Loucy (cell line): Measurements from ENCODE around the gene PRRC2B.

Experiments
- H2AFZ ChIP-seq: fragments of 200-600 bp; sonication (generic); 2 replicates; pipeline ENCODE4 v1.6.0; 2016; ENCODE audit warnings: antibody characterized with exemption, mild to moderate bottlenecking, low read length, moderate library complexity
- H3F3A ChIP-seq: fragments of 200-600 bp; 2 replicates; pipeline ENCODE4 v1.6.0; 2016; ENCODE audit warnings: antibody characterized with exemption, low read depth, mild to moderate bottlenecking
- H3K27me3 ChIP-seq: fragments of 200-600 bp; sonication (generic); 2 replicates; pipeline ENCODE4 v1.6.1; 2014; ENCODE audit warnings: low read length, mild to moderate bottlenecking; ENCODE audit not compliant: insufficient read depth, poor library complexity, severe bottlenecking
- H3K36me3 ChIP-seq: fragments of 200-600 bp; sonication (generic); 2 replicates; pipeline ENCODE4 v1.6.1; 2016; ENCODE audit warnings: low read length; ENCODE audit not compliant: insufficient read depth
- H3K4me1 ChIP-seq: fragments of 200-600 bp; sonication (generic); 2 replicates; pipeline ENCODE4 v1.5.1; 2014; ENCODE audit warnings: low read length, mild to moderate bottlenecking; ENCODE audit not compliant: insufficient read depth, poor library complexity, severe bottlenecking
- H3K4me2 ChIP-seq: fragments of 200-600 bp; sonication (generic); 2 replicates; pipeline ENCODE4 v1.6.0; 2014; ENCODE audit warnings: antibody characterized with exemption, low read length, low read depth, mild to moderate bottlenecking; ENCODE audit not compliant: poor library complexity, severe bottlenecking
- H3K4me3 ChIP-seq: fragments of 200-600 bp; sonication (generic); 2 replicates; pipeline ENCODE4 v1.5.1; 2014; ENCODE audit warnings: low read length, mild to moderate bottlenecking, mixed read lengths; ENCODE audit not compliant: poor library complexity, severe bottlenecking
- H3K79me2 ChIP-seq: fragments of 200-600 bp; sonication (generic); 2 replicates; pipeline ENCODE4 v1.6.1; 2014; ENCODE audit warnings: low read length; ENCODE audit not compliant: insufficient read depth
- H3K9ac ChIP-seq: fragments of 200-600 bp; sonication (generic); 2 replicates; pipeline ENCODE4 v1.6.0; 2014; ENCODE audit warnings: mild to moderate bottlenecking, low read depth, low read length, moderate library complexity; ENCODE audit not compliant: poor library complexity, severe bottlenecking
- H3K9me2 ChIP-seq: fragments of 200-600 bp; sonication (generic); replicated peaks from 2 replicates; pipeline ENCODE4 v1.6.1; 2016; ENCODE audit warnings: low read depth, low read length, mixed read lengths
- H3K9me3 ChIP-seq: fragments of 200-600 bp; sonication (generic); 2 replicates; pipeline ENCODE4 v1.6.1; 2014; ENCODE audit warnings: mild to moderate bottlenecking, antibody characterized with exemption, low read length, low read depth; ENCODE audit not compliant: insufficient read depth
- H4K20me1 ChIP-seq: fragments of 200-600 bp; sonication (generic); 2 replicates; pipeline ENCODE4 v1.6.0; 2014; ENCODE audit warnings: antibody characterized with exemption, low read length, mild to moderate bottlenecking; ENCODE audit not compliant: insufficient read depth, poor library complexity, severe bottlenecking
- EZH2phosphoT487 ChIP-seq: fragments of 200-600 bp; IDR thresholded peaks from 2 replicates; pipeline ENCODE4 v1.6.1; 2018; ENCODE audit warnings: antibody characterized with exemption, mild to moderate bottlenecking, moderate library complexity, borderline replicate concordance
- TF ChIP-seq, protein P1 (sequence below): fragments of 200-600 bp; sonication (generic); conservative IDR thresholded peaks from 2 replicates; pipeline ENCODE4 v1.5.1; 2014; ENCODE audit warnings: mild to moderate bottlenecking, antibody characterized with exemption, low read length

The PRRC2B gene

DNA sequence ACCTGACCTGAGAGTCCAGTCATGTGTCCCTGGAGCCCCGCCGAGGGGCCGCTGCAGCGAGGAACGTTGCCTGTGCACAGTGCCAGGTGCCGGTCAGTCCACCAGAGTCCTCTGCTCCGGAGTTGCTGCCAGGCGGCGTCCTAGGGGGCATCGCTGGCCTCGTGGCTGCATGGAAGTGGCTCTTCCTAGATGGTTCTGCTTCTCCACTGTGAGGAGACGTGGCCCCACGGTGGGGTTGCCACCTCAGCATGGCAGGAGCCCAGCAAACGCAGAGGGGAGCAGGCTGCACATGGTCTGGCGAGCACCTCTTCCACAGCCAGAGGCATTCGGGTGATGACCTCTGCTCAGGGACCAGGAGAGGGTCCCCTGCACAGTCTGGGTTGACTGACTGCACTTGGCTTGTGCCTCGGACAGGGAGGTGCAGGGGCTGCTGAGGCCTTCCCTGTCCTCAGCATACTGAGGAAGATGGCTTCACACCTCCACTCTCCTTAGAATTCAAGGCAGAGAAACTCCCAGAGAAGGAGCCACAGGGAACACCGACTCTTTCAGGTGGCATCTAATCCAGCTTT lies 83.0 kb downstream of the PRRC2B start:
- H3K4me2 ChIP-seq = no peak overlapping the region
- no peak overlapping the region for H3K9ac ChIP-seq
- H3K36me3 ChIP-seq = peaks cover 93% of the 10 kb centered on the region
- no peaks in the 10 kb centered on the region for H3F3A ChIP-seq
- H3K4me1 ChIP-seq = no peaks in the 10 kb centered on the region
- H3K9me2 ChIP-seq = no peaks in the 10 kb centered on the region
- no peaks in the 10 kb centered on the region for H3K9me3 ChIP-seq
- TF ChIP-seq, protein P1, sequence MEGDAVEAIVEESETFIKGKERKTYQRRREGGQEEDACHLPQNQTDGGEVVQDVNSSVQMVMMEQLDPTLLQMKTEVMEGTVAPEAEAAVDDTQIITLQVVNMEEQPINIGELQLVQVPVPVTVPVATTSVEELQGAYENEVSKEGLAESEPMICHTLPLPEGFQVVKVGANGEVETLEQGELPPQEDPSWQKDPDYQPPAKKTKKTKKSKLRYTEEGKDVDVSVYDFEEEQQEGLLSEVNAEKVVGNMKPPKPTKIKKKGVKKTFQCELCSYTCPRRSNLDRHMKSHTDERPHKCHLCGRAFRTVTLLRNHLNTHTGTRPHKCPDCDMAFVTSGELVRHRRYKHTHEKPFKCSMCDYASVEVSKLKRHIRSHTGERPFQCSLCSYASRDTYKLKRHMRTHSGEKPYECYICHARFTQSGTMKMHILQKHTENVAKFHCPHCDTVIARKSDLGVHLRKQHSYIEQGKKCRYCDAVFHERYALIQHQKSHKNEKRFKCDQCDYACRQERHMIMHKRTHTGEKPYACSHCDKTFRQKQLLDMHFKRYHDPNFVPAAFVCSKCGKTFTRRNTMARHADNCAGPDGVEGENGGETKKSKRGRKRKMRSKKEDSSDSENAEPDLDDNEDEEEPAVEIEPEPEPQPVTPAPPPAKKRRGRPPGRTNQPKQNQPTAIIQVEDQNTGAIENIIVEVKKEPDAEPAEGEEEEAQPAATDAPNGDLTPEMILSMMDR = no peak
- TF ChIP-seq EZH2phosphoT487 = no peak
- H4K20me1 ChIP-seq = peaks cover 39% of the 10 kb centered on the region
- H3K4me3 ChIP-seq = no peak overlapping the region
- no peaks in the 10 kb centered on the region for H3K79me2 ChIP-seq
- H2AFZ ChIP-seq = no peak overlapping the region
- no peaks in the 10 kb centered on the region for H3K27me3 ChIP-seq

DNA sequence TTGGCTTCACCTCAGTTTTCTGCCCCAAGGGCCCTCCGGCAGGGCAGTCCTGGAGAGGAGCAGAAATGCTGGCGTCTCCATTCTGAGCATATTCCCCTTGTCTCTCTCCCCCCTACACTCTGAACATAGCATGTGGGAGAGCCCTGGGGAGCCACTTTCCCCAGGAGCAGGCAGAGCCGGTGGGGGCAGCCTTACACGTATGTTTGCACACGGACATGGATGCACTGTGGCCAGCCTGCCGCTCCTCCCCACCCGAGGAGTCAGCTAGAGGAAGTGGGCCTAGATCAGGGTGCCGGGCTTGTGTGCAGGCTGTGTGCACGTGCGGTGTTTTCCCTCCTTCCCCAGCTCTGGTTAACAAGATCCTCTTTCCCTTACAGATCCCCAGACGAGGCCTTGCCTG lies 83.5 kb downstream of the PRRC2B start:
- no peak overlapping the region for H3K4me2 ChIP-seq
- H3K9me2 ChIP-seq = no peaks in the 10 kb centered on the region
- no peak overlapping the region for H3K9ac ChIP-seq
- H3K36me3 ChIP-seq = peaks cover 94% of the 10 kb centered on the region; the same call in 1 of the 2 replicates
- no peak overlapping the region for H2AFZ ChIP-seq
- peaks cover 35% of the 10 kb centered on the region for H4K20me1 ChIP-seq
- H3K4me1 ChIP-seq = no peaks in the 10 kb centered on the region
- TF ChIP-seq, protein P1 = no peak
- no peak for TF ChIP-seq EZH2phosphoT487
- H3K79me2 ChIP-seq = no peaks in the 10 kb centered on the region
- H3K9me3 ChIP-seq = no peaks in the 10 kb centered on the region
- no peak overlapping the region for H3K4me3 ChIP-seq
- H3K27me3 ChIP-seq = no peaks in the 10 kb centered on the region
- H3F3A ChIP-seq = no peaks in the 10 kb centered on the region

DNA sequence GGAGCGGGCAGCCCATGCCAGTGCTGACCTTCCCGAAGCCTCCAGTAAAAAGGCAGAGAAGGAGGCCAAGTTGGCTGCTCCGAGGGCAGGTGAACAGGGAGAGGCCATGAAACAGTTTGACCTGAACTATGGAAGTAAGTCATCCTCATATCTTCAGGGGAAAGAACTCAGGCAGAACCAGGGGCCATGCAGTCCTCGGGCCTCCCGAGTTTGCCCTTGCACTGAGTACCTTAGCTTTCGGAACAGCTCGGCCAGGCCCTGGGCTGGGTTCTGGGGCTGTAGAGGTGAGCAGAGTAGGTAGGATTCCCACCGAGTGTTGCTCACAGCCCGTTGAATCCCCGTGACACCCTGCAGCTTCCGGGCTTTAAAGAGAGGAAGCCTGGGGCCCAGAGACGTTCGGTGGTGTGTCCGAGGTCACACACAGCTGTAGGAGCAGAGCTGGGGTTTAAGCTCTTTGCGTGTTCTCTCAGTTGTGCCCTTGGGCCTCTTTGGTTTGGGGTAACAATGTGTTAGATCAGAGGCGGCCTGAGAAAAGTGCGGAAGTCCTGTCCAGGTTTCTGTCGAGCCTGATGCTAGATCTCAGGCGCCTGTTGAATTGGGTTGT lies 84.0 kb downstream of the PRRC2B start:
- no peaks in the 10 kb centered on the region for H3F3A ChIP-seq
- no peaks in the 10 kb centered on the region for H3K9me3 ChIP-seq
- no peak overlapping the region for H3K4me2 ChIP-seq
- H3K9me2 ChIP-seq = no peaks in the 10 kb centered on the region
- H3K79me2 ChIP-seq = no peaks in the 10 kb centered on the region
- no peak overlapping the region for H2AFZ ChIP-seq
- no peak overlapping the region for H3K9ac ChIP-seq
- H3K4me3 ChIP-seq = no peak overlapping the region
- TF ChIP-seq, protein P1 = no peak
- no peak for TF ChIP-seq EZH2phosphoT487
- H4K20me1 ChIP-seq = peaks cover 31% of the 10 kb centered on the region
- peaks cover 95% of the 10 kb centered on the region; the same call in 1 of the 2 replicates for H3K36me3 ChIP-seq
- H3K4me1 ChIP-seq = no peaks in the 10 kb centered on the region
- no peaks in the 10 kb centered on the region for H3K27me3 ChIP-seq
